A549 (cell line): ENCODE measurements around the gene DDX20. TPM values are rescaled to one million over a fixed set of nuclear protein-coding genes. Genes with fewer than 3 reads are reported as not detected.
"Not testable (repeated sequence)": the region's sequence is repeated elsewhere in the genome, so short reads cannot be mapped to it uniquely, and the experiment has no call there.

Experiments used
- ATAC-seq, 2 experiments: fragments of 200-7000 bp in 1 of 2; fragments of >200 bp in 1 of 2; cut with Nextera tagmentation in 1 of 2; cut with Tn5 transposase in 1 of 2; 3 replicates each; pipeline versions ENCODE4 v1.8.0 to v1.9.1; 2018 to 2020; ENCODE audit warnings: mild to moderate bottlenecking in 1 of 2, moderate library complexity in 1 of 2
- CTCF ChIA-PET: fragments of 300-600 bp; sonication (Branson Sonifier 250); formaldehyde crosslinking; extraction: SDS; loops from one replicate; lab custom pipeline; 2021; ENCODE audit warnings: antibody characterized with exemption, inconsistent platforms; lab: Yijun Ruan, JAX
- POLR2A ChIA-PET: fragments of 350-600 bp; formaldehyde crosslinking; extraction: SDS; loops from one replicate; lab custom pipeline; 2021; ENCODE audit warnings: antibody characterized with exemption, inconsistent platforms; lab: Yijun Ruan, JAX
- DNase-seq, 2 experiments: peaks; one replicate each; pipeline versions ENCODE4 v3.0.0 to v3.0.0-alpha.2; 2011 to 2016; ENCODE audit warnings: low read depth in 1 of 2, low spot score in 1 of 2
- FAIRE-seq: peaks from 2 replicates; lab custom pipeline; 2011; peaks lifted over from hg19 to GRCh38; lab: Jason Lieb, UNC
- H3K27ac ChIP-seq, 2 experiments: fragments of >200 bp; sonication (Bioruptor Twin); formaldehyde crosslinking; 3 replicates each; pipeline ENCODE4 v1.5.1; 2016 to 2017
- H3K4me1 ChIP-seq: fragments of >200 bp; sonication (Bioruptor Twin); formaldehyde crosslinking; 3 replicates; pipeline ENCODE4 v1.6.1; 2016
- H3K4me2 ChIP-seq: fragments of >200 bp; sonication (Bioruptor Twin); formaldehyde crosslinking; 3 replicates; pipeline ENCODE4 v1.6.1; 2016
- H3K4me3 ChIP-seq: fragments of >200 bp; sonication (Bioruptor Twin); formaldehyde crosslinking; 3 replicates; pipeline ENCODE4 v1.5.1; 2016
- H3K9me3 ChIP-seq: fragments of >200 bp; sonication (Bioruptor Twin); formaldehyde crosslinking; 3 replicates; pipeline ENCODE4 v1.6.1; 2016
- ESRRA ChIP-seq: fragments of 150-350 bp; IDR thresholded peaks from 2 replicates; pipeline ENCODE4 v1.6.1; 2014; ENCODE audit warnings: mild to moderate bottlenecking, low read length, borderline replicate concordance
- FOXS1 ChIP-seq: fragments of 250-450 bp; sonication (Bioruptor Pico); IDR thresholded peaks from 2 replicates; pipeline ENCODE4 v1.5.0; 2020; ENCODE audit warnings: mild to moderate bottlenecking, moderate library complexity
- HMGXB4 ChIP-seq: fragments of 250-450 bp; sonication (Bioruptor Pico); IDR thresholded peaks from 2 replicates; pipeline ENCODE4 v1.5.0; 2021; ENCODE audit warnings: mild to moderate bottlenecking, moderate library complexity, borderline replicate concordance
- NFE2L2 ChIP-seq: fragments of 150-350 bp; conservative IDR thresholded peaks from 2 replicates; pipeline ENCODE4 v1.6.1; 2014; ENCODE audit warnings: low read length
- POLR2A ChIP-seq: IDR thresholded peaks from 2 replicates; pipeline ENCODE4 v1.6.1; 2012; ENCODE audit warnings: mild to moderate bottlenecking, low read length
- RCOR1 ChIP-seq: fragments of 150-350 bp; IDR thresholded peaks from 2 replicates; pipeline ENCODE4 v1.6.1; 2014; ENCODE audit warnings: antibody characterized with exemption, low read length, low read depth
- RNF2 ChIP-seq: fragments of 200-600 bp; sonication (generic); IDR thresholded peaks from 2 replicates; pipeline ENCODE4 v1.6.1; 2016; ENCODE audit warnings: low read depth, mild to moderate bottlenecking, antibody characterized with exemption, moderate library complexity, borderline replicate concordance
- WGBS: methylation state at CpG from one replicate; pipeline ENCODE4 v1.1.6; 2017; ENCODE audit errors: missing lambda C conversion rate; 5-methylcytosine and 5-hydroxymethylcytosine counted together
- polyA plus RNA-seq, 4 experiments: library from polyadenylated mRNA; depleted of rRNA in 3 of 4; stranded (reverse); fragments of >200 nt; fragmentation: RNase III in 1 of 4; extraction: RNeasy Plus Mini Kit Qiagen cat#74134 plus additional on column Dnase treatment in 1 of 4; gene quantifications; 2 replicates in 3 of 4; 3 replicates in 1 of 4; pipeline ENCODE4 v1.2.3, GENCODE V29; 2011 to 2017
- TF ChIP-seq, protein P1 (sequence below): fragments of 450-650 bp; IDR thresholded peaks from 2 replicates; pipeline ENCODE4 v1.6.1; 2014; ENCODE audit warnings: antibody characterized with exemption

Gene DDX20
- polyA plus RNA-seq, 2 of the 4 experiments (the other 2 are of a cell fraction): 8.4 to 13.5 TPM

DNA sequence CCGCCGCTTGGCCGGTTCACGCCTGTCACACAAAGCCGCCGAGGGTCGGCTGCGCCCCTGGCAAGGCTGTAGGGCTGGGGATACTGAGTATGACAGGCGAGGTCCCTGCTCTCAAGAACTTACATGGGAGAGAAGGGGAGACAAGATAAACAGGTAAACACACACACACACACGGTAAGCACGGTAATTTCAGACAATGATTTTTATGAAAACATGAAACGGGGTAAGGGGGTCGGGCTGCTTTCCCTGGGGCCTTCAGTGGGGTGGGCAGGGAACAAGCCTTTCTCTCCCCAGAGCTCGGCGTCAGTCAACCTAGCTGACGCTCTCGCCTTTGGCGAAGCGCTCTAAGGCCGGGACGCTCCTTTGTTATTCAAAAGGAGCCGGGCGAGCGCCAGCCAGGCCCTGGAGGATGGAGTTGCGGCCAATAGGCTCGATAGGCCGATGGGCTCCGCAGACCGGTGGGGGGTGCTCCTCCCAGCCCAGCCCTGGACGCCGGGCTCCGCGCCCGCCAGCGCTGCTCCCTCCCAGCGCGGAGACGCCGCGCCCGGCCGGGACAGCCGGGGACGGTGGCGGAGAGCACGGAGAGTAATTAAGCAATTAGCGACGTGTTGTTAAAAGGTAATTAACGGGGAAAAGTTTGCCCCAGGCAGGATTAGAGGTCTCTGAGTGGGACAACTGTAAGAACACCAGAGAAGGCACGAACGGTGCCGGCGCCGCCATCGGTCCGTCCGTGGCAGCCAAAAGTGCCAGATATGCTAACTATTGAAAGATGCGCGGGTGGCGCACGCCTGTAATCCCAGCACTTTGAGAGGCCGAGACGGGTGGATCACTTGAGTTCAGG, 15.6 kb upstream of the DDX20 start:
- DNase-seq: peak; percentile 35 to 72
- Histone ChIP-seq H3K4me2 (peak overlapping the region; percentile 100), H3K27ac (peak overlapping the region; percentile 59 to 95), H3K4me1 (peaks cover 6% of the 10 kb centered on the region; the same call in 2 of the 3 replicates), H3K4me3 (peak overlapping the region; percentile 54), H3K9me3 (no peaks in the 10 kb centered on the region)
- ATAC-seq: peak; percentile 76 to 82
- FAIRE-seq: no peak
- ChIA-PET CTCF (interaction anchor here (0.7 to 9.0 kb wide), 6 partner anchors 13 to 232 kb away, joined by 3 to 47 read pairs (median 4); no protein-coding TSS in a partner anchor), POLR2A (interaction anchor here (1.0 to 2.2 kb wide), 2 partner anchors 11 to 15 kb away, joined by 3 to 12 read pairs; no protein-coding TSS in a partner anchor)
- 3% methylated on average over 32 of the region's 63 CpGs for WGBS
- no peak for TF ChIP-seq ESRRA

DNA sequence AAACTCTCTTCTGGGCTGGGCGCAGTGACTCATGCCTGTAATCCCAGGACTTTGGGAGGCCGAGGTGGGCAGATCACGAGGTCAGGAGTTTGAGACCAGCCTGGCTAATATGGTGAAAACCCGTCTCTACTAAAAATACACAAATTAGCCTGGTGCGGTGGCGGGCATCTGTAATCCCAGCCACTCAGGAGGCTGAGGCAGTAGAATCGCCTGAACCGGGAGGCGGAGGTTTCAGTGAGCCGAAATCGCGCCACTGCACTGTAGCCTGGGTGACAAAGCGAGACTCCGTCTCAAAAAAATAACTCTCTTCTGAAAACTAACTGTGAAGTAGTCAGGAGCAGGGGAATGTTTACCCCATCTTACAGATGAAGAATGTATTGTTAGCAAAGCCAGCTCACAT, 13.4 kb upstream of the DDX20 start:
- DNase-seq, H3K27ac ChIP-seq, POLR2A ChIA-PET, H3K4me1 ChIP-seq, H3K9me3 ChIP-seq, ATAC-seq, H3K4me3 ChIP-seq, FAIRE-seq, H3K4me2 ChIP-seq: not testable (repeated sequence)
- WGBS: 93% methylated on average over 14 of the region's 14 CpGs
- CTCF ChIA-PET: interaction anchor here (1.3 kb wide), 1 partner anchor 13 kb away, joined by 3 read pairs; no protein-coding TSS in a partner anchor

GRCh38 chr1:111742938-111743549, 12.7 kb upstream of the DDX20 start:
- TF ChIP-seq RCOR1 (no peak), NFE2L2 (no peak)
- WGBS: 42% methylated on average over 5 of the region's 5 CpGs
- POLR2A ChIA-PET: no interaction called here

GRCh38 chr1:111743679-111744101, 12.0 kb upstream of the DDX20 start:
- FAIRE-seq: no peak
- POLR2A ChIA-PET: no interaction called here
- Histone ChIP-seq H3K4me1 (no peaks in the 10 kb centered on the region), H3K9me3 (no peaks in the 10 kb centered on the region), H3K4me2 (no peak overlapping the region), H3K4me3 (no peak overlapping the region), H3K27ac (no peak overlapping the region)
- WGBS: 70% methylated on average over 3 of the region's 3 CpGs
- TF ChIP-seq RNF2: no peak
- TF ChIP-seq FOXS1 (CRISPR knock-in tag): no peak
- TF ChIP-seq, protein P1, sequence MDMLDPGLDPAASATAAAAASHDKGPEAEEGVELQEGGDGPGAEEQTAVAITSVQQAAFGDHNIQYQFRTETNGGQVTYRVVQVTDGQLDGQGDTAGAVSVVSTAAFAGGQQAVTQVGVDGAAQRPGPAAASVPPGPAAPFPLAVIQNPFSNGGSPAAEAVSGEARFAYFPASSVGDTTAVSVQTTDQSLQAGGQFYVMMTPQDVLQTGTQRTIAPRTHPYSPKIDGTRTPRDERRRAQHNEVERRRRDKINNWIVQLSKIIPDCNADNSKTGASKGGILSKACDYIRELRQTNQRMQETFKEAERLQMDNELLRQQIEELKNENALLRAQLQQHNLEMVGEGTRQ: no peak
- TF ChIP-seq POLR2A: no peak
- TF ChIP-seq HMGXB4 (CRISPR knock-in tag): no peak
- TF ChIP-seq, all 56 proteins: peak for 0
- CTCF ChIA-PET: interaction anchor here (0.9 to 2.7 kb wide), 5 partner anchors 11 to 263 kb away, joined by 3 to 11 read pairs (median 3); no protein-coding TSS in a partner anchor
- ATAC-seq (no peak), DNase-seq (no peak)

More at GRCh38 chr1:111742938-111743549, 12.7 kb upstream of the DDX20 start:
- Histone ChIP-seq H3K9me3 (no peaks in the 10 kb centered on the region), H3K4me3 (no peak overlapping the region), H3K4me1 (peaks cover 4% of the 10 kb centered on the region; the same call in 2 of the 3 replicates), H3K27ac (no peak overlapping the region), H3K4me2 (no peak overlapping the region)
- DNase-seq (no peak), ATAC-seq (no peak), FAIRE-seq (no peak)
- CTCF ChIA-PET: interaction anchor here (0.9 to 1.3 kb wide), 3 partner anchors 12 to 26 kb away, joined by 3 to 5 read pairs (median 3); no protein-coding TSS in a partner anchor
